Sigmoid colon (tissue), 4 donors: ENCODE results near the gene LCOR.

ENCODE experiments used
- EP300 ChIP-seq, 4 donors: sonication (generic); formaldehyde crosslinking; IDR thresholded peaks; one replicate each; pipeline ENCODE4 v1.6.1; 2017; ENCODE audit warnings: antibody characterized with exemption in 4 of 4
- POLR2A ChIP-seq, 2 donors: fragments of 450-650 bp; IDR thresholded peaks; one replicate each; pipeline ENCODE4 v1.6.1; 2016; ENCODE audit warnings: antibody characterized with exemption in 2 of 2, mild to moderate bottlenecking in 2 of 2, moderate library complexity in 2 of 2
- TF ChIP-seq, protein P1 (sequence below), 4 experiments: fragments of 450-650 bp in 3 of 4; fragments of 200-600 bp in 1 of 4; IDR thresholded peaks; one replicate each; pipeline ENCODE4 v1.5.1; 2016 to 2019; ENCODE audit warnings: antibody characterized with exemption in 4 of 4, mild to moderate bottlenecking in 3 of 4, moderate library complexity in 2 of 4

DNA sequence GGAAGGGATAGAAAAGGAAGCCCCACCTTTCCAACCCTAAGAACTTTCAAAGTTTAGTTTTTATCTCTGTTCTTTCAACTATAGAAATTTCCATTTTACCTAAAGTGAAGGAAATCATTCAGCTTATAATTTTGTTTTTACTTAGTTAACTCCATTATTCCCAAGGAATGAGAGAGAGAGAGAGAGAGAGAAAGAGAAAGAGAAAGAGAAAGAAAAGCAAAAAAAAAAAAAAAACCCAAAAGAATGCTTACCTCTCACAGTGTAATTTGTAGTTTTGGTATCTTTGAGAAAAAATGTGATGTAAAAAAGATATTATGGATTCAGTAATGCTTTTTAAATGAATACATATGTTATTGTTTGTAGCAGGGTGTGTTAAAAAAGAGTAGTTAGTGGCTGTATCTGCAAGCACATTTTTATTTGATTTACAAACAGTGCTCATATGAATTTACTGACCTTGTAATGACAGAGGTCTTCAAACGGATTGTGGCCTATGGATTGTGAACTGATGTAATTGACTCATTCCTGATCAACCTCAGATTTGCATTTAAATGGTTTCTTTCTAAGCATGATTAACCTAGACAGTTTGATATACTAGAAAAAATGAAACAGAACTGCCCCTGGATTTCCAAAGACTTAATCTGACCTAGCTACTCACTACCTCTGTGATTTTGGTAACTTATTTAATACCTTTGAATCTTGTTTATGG is 64.9 kb downstream of the LCOR start:
- TF ChIP-seq POLR2A (IDR thresholded peaks at IDR 0.05) (no peak), EP300 (IDR thresholded peaks at IDR 0.05) (no peak)
- TF ChIP-seq, protein P1, sequence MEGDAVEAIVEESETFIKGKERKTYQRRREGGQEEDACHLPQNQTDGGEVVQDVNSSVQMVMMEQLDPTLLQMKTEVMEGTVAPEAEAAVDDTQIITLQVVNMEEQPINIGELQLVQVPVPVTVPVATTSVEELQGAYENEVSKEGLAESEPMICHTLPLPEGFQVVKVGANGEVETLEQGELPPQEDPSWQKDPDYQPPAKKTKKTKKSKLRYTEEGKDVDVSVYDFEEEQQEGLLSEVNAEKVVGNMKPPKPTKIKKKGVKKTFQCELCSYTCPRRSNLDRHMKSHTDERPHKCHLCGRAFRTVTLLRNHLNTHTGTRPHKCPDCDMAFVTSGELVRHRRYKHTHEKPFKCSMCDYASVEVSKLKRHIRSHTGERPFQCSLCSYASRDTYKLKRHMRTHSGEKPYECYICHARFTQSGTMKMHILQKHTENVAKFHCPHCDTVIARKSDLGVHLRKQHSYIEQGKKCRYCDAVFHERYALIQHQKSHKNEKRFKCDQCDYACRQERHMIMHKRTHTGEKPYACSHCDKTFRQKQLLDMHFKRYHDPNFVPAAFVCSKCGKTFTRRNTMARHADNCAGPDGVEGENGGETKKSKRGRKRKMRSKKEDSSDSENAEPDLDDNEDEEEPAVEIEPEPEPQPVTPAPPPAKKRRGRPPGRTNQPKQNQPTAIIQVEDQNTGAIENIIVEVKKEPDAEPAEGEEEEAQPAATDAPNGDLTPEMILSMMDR (IDR thresholded peaks at IDR 0.05) = no peak
